ENCODE data around the gene ATP6V1A. TPM values are rescaled to one million over a fixed set of nuclear protein-coding genes. Genes with fewer than 3 reads are reported as not detected.
A peak's percentile ranks its signal among the peaks of the same experiment; 100 is the strongest.

Gene ATP6V1A
- polyA plus RNA-seq, 3 donors: 97.7 to 103 (median 103) TPM

DNA sequence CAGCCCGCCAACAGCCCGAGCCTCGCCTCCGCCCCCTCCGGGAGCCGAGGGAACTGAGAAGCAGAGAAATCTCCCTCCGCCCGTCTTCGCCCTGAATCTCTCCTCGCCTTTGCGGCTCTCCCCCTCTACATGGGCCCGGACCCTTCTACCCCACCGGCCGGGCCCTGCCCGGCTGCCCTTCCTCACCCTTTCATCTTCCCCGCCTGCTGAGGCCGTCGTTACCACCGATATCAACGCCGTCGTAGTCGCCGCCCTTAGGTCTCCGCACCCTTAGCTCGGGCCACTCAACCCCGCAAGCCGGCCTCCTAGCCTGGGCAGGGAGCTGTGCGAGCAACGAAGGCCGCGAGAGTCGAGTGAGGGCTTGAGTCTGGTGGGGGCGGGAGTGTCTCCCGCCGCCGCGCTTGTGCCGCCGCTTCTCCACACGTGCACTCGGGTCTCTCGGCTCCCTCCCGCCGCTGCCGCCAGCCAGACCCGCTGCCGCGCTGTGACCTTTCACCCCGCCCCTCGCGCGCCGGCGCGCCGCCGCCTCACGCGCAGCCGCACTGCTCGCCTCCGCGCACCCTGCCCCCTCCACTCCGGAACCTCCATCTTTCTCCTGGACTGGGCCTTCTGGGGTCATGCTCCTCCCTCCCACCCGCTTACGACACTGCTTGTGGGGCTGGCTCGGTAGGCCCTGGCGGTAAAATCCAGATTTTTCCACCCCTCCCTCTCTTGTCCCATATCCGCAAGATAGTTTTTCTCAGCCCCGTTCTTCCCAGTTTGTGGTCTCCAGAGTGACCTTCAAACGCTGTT, 883 bp upstream of the ATP6V1A start, which contains the start of gene NAA50:
TSS of gene NAA50 (minus strand) at position 494 of the 792 bp plus-strand sequence. CDS start at position 194, 300 bp downstream.
- peak; percentile 86 to 91 (median 88) for DNase-seq (ENCODE audit: low read depth in 3 of 3, low spot score in 2 of 3)

DNA sequence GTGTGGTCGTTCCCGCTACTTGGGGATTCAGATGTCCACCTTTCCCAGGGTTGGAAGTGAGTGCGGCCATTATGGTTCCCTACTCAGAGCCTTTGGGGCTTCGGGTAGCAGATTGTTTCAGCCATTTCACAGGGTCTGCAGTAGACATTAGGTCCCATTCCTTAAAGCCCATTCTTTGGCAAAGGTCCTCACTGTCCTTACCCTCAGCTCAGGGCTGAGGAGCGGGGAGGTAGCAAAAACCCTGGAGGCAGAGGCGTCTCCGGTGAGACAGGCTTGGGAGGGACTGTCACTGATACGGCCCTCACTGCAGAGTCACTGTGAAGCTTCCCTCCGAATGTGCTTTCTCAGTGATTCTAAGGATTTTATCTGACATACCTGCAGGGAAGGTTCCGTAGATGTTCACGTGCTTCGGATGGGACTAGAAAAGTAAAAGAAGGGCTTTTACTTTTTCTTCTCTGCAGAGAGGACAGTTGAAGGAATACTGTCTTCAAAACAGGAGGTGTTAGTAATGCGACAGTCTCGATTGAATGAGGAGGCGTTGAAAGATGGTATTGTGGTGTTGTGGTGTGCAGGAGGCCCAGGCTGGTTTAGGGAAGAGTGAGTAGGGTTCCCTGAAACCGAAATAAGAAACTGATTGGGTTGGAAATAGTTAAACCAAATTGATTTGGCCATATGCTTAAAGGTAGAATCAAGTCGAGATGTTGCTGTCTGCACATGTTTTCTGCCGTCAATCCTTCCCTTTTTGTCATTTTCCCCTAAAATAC, 630 bp downstream of the ATP6V1A start:
- DNase-seq (ENCODE audit: low read depth in 3 of 3, low spot score in 2 of 3): no peak

GRCh38 chr3:113751141-113751540, 4.3 kb downstream of the ATP6V1A start:
- no peak for DNase-seq (ENCODE audit: low read depth in 3 of 3, low spot score in 2 of 3)

DNA sequence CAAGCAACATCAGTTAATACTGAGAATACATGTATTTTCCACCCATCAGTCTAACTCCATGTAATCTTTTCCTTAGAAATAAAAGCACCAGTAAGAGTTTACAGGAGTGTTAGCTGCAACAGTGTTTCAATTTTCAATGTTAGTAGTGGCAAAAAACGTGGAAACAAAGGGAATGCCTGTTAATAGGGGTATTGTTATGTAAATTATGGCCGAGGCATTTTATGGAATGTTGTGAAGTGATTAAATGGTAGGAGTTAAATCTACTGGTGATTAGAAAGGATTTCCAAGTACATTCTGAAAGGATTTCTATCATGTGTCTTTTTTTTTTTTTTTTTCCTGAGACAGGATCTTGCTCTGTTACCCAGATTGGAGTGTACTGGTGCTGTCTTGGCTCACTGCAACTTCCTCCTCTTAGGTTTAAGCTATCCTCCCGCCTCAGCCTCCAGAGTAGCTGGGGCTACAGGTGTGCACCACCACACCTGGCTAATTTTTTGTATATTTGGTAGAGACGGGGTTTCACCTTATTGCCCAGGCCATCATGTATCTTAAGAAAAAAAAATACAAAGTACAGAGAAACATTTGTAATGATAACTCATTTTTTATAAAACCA, 6.6 kb downstream of the ATP6V1A start:
- DNase-seq (ENCODE audit: low read depth in 3 of 3, low spot score in 2 of 3): no peak

DNA sequence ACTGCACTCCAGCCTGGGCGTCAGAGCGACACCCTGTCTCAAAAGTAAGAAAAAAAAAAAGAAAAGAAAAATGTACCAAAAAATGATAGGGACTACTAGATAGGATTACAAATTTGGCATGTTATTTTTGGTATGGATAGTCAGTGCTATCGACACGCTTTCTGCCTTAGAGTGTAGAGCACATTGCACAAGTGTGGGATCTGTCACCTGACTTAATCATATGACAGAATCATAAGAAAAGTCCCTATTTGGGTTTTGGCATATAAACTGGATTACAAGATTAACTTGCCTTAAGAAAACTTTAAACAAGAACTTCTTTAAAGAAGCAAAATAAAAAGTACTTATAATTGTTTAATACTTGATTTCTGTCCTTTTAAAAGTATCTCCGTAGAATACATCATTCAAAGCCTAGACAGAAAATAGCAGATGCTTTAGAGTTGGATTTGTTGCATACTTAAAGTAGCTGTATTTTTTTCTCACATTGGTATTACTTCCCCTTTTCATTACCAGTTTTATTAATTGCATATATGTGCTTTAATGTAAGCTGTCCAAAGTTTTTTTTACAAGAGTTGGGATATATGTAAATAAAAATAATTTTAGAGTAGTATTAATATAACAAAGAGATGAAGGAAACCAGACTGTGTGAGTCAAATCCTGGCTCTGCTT, 7.8 kb downstream of the ATP6V1A start:
- no peak for DNase-seq (ENCODE audit: low read depth in 3 of 3, low spot score in 2 of 3)

GRCh38 chr3:113758389-113759024, 11.7 kb downstream of the ATP6V1A start:
- DNase-seq (ENCODE audit: low read depth in 3 of 3, low spot score in 2 of 3): no peak

DNA sequence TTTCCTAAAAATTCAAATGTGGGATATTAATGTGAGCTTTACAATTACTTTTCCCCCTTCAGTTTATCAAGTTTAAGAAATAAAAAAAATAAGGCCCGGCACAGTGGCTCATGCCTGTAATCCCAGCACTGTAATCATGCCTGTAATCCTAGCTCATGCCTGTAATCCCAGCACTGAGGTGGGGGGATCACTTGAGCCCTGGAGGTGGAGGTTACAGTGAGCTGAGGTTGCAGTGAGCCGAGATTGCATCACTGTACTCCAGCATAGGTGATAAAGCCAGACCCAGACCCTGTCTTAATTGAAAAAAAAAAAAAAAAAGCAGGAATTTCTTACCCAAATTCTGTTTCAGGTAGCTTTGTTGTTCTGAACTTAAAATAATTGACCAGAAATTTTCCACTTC, 17.9 kb downstream of the ATP6V1A start:
- DNase-seq (ENCODE audit: low read depth in 3 of 3, low spot score in 2 of 3): no peak

- no peak for DNase-seq (ENCODE audit: low read depth in 3 of 3, low spot score in 2 of 3)
Observed at GRCh38 chr3:113769551-113769950, 22.7 kb downstream of the ATP6V1A start.

- no peak for DNase-seq (ENCODE audit: low read depth in 3 of 3, low spot score in 2 of 3)
Observed at GRCh38 chr3:113771993-113772392, 25.2 kb downstream of the ATP6V1A start.

DNA sequence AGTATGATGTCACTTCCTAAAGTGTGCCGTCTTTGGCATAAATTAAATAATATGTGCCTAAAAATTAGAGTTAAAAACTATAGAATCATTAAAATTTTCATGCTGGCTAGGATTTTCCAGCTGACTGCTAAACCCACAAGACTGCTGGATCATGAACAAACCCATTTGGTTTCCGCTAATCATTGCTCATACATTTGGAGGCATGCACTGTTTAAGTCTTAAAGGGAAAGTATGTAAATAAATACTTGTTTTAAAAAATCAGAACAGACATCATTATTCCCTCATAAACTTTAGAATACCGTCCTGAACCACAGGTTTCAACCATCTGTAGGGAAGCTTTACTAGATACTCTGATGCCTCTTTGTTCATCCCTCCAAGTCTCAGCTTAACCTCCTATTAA, 26.5 kb downstream of the ATP6V1A start:
- no peak for DNase-seq (ENCODE audit: low read depth in 3 of 3, low spot score in 2 of 3)

- no peak for DNase-seq (ENCODE audit: low read depth in 3 of 3, low spot score in 2 of 3)
Observed at GRCh38 chr3:113775516-113775915, 28.7 kb downstream of the ATP6V1A start.

- no peak for DNase-seq (ENCODE audit: low read depth in 3 of 3, low spot score in 2 of 3)
Observed at GRCh38 chr3:113776564-113776963, 29.7 kb downstream of the ATP6V1A start.

- no peak for DNase-seq (ENCODE audit: low read depth in 3 of 3, low spot score in 2 of 3)
Observed at GRCh38 chr3:113783463-113783862, 36.6 kb downstream of the ATP6V1A start.

- no peak for DNase-seq (ENCODE audit: low read depth in 3 of 3, low spot score in 2 of 3)
Observed at GRCh38 chr3:113783980-113784379, 37.1 kb downstream of the ATP6V1A start.

- DNase-seq (ENCODE audit: low read depth in 3 of 3, low spot score in 2 of 3): no peak
Observed at GRCh38 chr3:113791381-113791780, 44.5 kb downstream of the ATP6V1A start.

DNA sequence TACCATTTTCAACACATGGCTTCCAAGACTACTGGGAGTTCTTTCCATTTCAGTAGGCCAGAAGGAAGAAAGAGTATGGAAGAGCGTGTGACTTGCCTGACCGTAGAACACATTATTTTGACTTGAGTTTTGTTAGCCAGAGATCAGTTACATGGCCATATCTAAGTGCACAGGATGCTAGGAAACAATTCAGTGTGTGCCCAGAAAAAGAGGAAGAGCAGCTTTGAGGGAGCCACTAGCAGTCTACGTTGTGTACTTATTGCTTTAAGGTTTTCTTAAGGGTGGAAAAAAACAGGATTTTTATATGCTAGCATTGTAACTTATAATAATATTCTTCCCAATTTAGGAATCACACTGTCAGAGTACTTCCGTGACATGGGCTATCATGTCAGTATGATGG, 47.7 kb downstream of the ATP6V1A start:
- DNase-seq (ENCODE audit: low read depth in 3 of 3, low spot score in 2 of 3): no peak

- DNase-seq (ENCODE audit: low read depth in 3 of 3, low spot score in 2 of 3): no peak
Observed at GRCh38 chr3:113795693-113796092, 48.9 kb downstream of the ATP6V1A start.

DNA sequence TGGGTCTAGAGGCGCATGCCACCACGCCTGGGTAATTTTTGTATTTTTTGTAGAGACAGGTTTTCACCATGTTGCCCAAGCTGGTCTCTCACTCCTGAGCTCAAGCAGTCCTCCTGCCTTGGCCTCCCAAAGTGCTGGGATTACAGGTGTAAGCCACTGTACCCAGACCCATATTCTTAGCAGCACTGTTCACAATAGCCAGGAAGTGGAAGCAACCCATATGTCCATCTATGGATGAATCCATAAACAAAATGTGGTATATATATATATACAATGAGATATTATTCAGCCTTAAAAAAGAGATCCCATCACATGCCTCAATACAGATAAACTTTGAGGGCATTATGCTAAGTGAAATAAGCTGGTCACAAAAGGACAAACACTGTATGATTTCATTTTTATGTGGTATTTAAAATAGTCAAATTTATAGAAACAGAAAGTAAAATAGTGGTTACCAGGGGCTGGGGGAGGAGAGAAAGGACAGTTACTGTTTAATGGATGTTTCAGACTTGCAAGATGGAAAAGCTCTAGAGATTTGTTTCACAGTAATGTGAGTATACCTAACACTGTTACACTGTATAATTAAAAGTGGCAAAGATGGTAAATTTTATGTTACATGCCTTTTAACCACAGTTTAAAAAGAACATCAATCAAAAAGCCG, 56.1 kb downstream of the ATP6V1A start:
- DNase-seq (ENCODE audit: low read depth in 3 of 3, low spot score in 2 of 3): no peak

GRCh38 chr3:113804661-113805060, 57.8 kb downstream of the ATP6V1A start:
- DNase-seq (ENCODE audit: low read depth in 3 of 3, low spot score in 2 of 3): no peak

- DNase-seq (ENCODE audit: low read depth in 3 of 3, low spot score in 2 of 3): no peak
Observed at GRCh38 chr3:113805249-113805648, 58.4 kb downstream of the ATP6V1A start.

All from right renal cortex interstitium (tissue), 3 donors.